A673 (cell line): ENCODE results near the gene RPS6KC1. TPM values are rescaled to one million over a fixed set of nuclear protein-coding genes. Genes with fewer than 3 reads are reported as not detected.
"Not testable (repeated sequence)": the region's sequence is repeated elsewhere in the genome, so short reads cannot be mapped to it uniquely, and the experiment has no call there.

Source experiments
- BruUV-seq: library from RNA; stranded (reverse); fragments of 400-500 nt; replicated peaks from 2 replicates; lab custom pipeline; 2021; lab: Mats Ljungman, UMichigan
- CTCF ChIA-PET: fragments of 300-600 bp; sonication (Branson Sonifier 250); formaldehyde crosslinking; loops from one replicate; lab custom pipeline; 2022; ENCODE audit warnings: antibody characterized with exemption; lab: Charles Lee
- POLR2A ChIA-PET: fragments of 300-600 bp; sonication (Branson Sonifier 250); formaldehyde crosslinking; loops from one replicate; lab custom pipeline; 2022; ENCODE audit warnings: antibody characterized with exemption; ENCODE audit not compliant: low non-redundant PET; lab: Charles Lee
- DNase-seq: peaks from one replicate; pipeline ENCODE4 v3.0.0-alpha.2; 2015; ENCODE audit warnings: low spot score
- H3K27ac ChIP-seq: fragments of 200-600 bp; sonication (generic); 2 replicates; pipeline ENCODE4 v1.5.1; 2016; ENCODE audit warnings: mixed run types, low read depth, mild to moderate bottlenecking, mixed read lengths, antibody characterized with exemption, low read length; ENCODE audit not compliant: poor library complexity, severe bottlenecking
- H3K27me3 ChIP-seq: fragments of 200-600 bp; sonication (generic); replicated peaks from 2 replicates; pipeline ENCODE4 v1.6.1; 2017; ENCODE audit warnings: mixed run types, low read depth, mild to moderate bottlenecking, mixed read lengths, antibody characterized with exemption, low read length; ENCODE audit not compliant: insufficient read depth, poor library complexity
- H3K36me3 ChIP-seq: fragments of 200-600 bp; sonication (generic); 2 replicates; pipeline ENCODE4 v1.6.1; 2016; ENCODE audit warnings: mixed run types, mild to moderate bottlenecking, mixed read lengths, antibody characterized with exemption, low read length; ENCODE audit not compliant: insufficient read depth, poor library complexity, severe bottlenecking
- H3K4me1 ChIP-seq: fragments of 200-600 bp; sonication (generic); 2 replicates; pipeline ENCODE4 v1.6.1; 2017; ENCODE audit warnings: mixed run types, mild to moderate bottlenecking, mixed read lengths, antibody characterized with exemption, low read length; ENCODE audit not compliant: insufficient read depth, poor library complexity, severe bottlenecking
- H3K4me3 ChIP-seq: fragments of 200-600 bp; sonication (generic); 2 replicates; pipeline ENCODE4 v1.5.1; 2016; ENCODE audit warnings: low read depth, mixed run types, mild to moderate bottlenecking, mixed read lengths, low read length; ENCODE audit not compliant: poor library complexity, severe bottlenecking
- H3K9me3 ChIP-seq: fragments of 200-600 bp; sonication (generic); 2 replicates; pipeline ENCODE4 v1.6.1; 2016; ENCODE audit warnings: mixed run types, low read depth, mild to moderate bottlenecking, mixed read lengths, antibody characterized with exemption, low read length; ENCODE audit not compliant: poor library complexity, severe bottlenecking
- CTCF ChIP-seq: fragments of 300-800, 200-600 bp; sonication (generic); conservative IDR thresholded peaks from 2 replicates; pipeline ENCODE4 v1.5.1; 2017; ENCODE audit warnings: low read depth, mild to moderate bottlenecking, antibody characterized with exemption, low read length, moderate library complexity, mixed read lengths
- EZH2 ChIP-seq: fragments of 200-600 bp; sonication (generic); IDR thresholded peaks from 2 replicates; pipeline ENCODE4 v1.6.1; 2017; ENCODE audit warnings: borderline replicate concordance, low read depth, mild to moderate bottlenecking, mixed read lengths, antibody characterized with exemption, low read length; ENCODE audit not compliant: poor library complexity, severe bottlenecking
- intact Hi-C: fragments of 100-400 bp; cut with micrococcal nuclease; formaldehyde crosslinking; loops from one replicate; pipeline ENCODE4 v1.10.0; 2022; ENCODE audit not compliant: unreplicated experiment
- total RNA-seq: library from RNA; stranded (reverse); gene quantifications from 2 replicates; pipeline ENCODE4 v1.2.3, GENCODE V29; 2021

RPS6KC1 gene
- total RNA-seq, 1 experiment from 2014 or later, result 17.1 TPM

GRCh38 chr1:213201380-213202155 is 150.5 kb downstream of the RPS6KC1 start:
- Histone ChIP-seq H3K4me3 (no peak overlapping the region), H3K27me3 (no peaks in the 10 kb centered on the region), H3K4me1 (no peaks in the 10 kb centered on the region), H3K9me3 (peaks cover 5% of the 10 kb centered on the region), H3K27ac (no peak overlapping the region), H3K36me3 (no peaks in the 10 kb centered on the region)
- CTCF ChIA-PET, result no interaction called here
- TF ChIP-seq CTCF, result no peak
- TF ChIP-seq EZH2, result no peak
- POLR2A ChIA-PET, result no interaction called here
- intact Hi-C loops, result no loop called here
- no TSS peak for BruUV-seq
- no peak for DNase-seq

- Histone ChIP-seq H3K4me3 (no peak overlapping the region), H3K4me1 (no peaks in the 10 kb centered on the region), H3K27ac (no peak overlapping the region), H3K9me3 (no peaks in the 10 kb centered on the region), H3K36me3 (no peaks in the 10 kb centered on the region), H3K27me3 (no peaks in the 10 kb centered on the region)
- TF ChIP-seq EZH2 (no peak), CTCF (no peak)
- no TSS peak for BruUV-seq
- ChIA-PET CTCF (no interaction called here), POLR2A (no interaction called here)
- no peak for DNase-seq
- intact Hi-C loops, result no loop called here
Measured at GRCh38 chr1:213211201-213211600, 160.2 kb downstream of the RPS6KC1 start.

- H3K4me3 ChIP-seq, intact Hi-C loops, H3K27ac ChIP-seq, H3K9me3 ChIP-seq, H3K36me3 ChIP-seq, CTCF ChIA-PET, H3K4me1 ChIP-seq, DNase-seq, BruUV-seq, H3K27me3 ChIP-seq, POLR2A ChIA-PET: not testable (repeated sequence)
Measured at GRCh38 chr1:213219076-213219475, 168.0 kb downstream of the RPS6KC1 start.

- no peak overlapping the region for H3K4me3 ChIP-seq
- no peak overlapping the region for H3K27ac ChIP-seq
- H3K36me3 ChIP-seq, result no peaks in the 10 kb centered on the region
- H3K27me3 ChIP-seq, result no peaks in the 10 kb centered on the region
- POLR2A ChIA-PET, result no interaction called here
- BruUV-seq, result no TSS peak
- intact Hi-C loops, result no loop called here
- TF ChIP-seq CTCF (no peak), EZH2 (no peak)
- H3K4me1 ChIP-seq, result no peaks in the 10 kb centered on the region
- H3K9me3 ChIP-seq, result no peaks in the 10 kb centered on the region
- CTCF ChIA-PET, result no interaction called here
- no peak for DNase-seq
Measured at GRCh38 chr1:213221209-213221608, 170.2 kb downstream of the RPS6KC1 start.
